Pons (tissue), 1 donor: ENCODE measurements around the gene OR11G2.
"Not testable (repeated sequence)": the region's sequence is repeated elsewhere in the genome, so short reads cannot be mapped to it uniquely, and the experiment has no call there.

Experiments
- DNase-seq: peaks from one replicate; pipeline ENCODE4 v3.0.0-alpha.2; 2016; ENCODE audit warnings: low spot score

The OR11G2 gene, protein sequence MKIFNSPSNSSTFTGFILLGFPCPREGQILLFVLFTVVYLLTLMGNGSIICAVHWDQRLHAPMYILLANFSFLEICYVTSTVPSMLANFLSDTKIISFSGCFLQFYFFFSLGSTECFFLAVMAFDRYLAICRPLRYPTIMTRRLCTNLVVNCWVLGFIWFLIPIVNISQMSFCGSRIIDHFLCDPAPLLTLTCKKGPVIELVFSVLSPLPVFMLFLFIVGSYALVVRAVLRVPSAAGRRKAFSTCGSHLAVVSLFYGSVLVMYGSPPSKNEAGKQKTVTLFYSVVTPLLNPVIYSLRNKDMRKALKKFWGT

DNA sequence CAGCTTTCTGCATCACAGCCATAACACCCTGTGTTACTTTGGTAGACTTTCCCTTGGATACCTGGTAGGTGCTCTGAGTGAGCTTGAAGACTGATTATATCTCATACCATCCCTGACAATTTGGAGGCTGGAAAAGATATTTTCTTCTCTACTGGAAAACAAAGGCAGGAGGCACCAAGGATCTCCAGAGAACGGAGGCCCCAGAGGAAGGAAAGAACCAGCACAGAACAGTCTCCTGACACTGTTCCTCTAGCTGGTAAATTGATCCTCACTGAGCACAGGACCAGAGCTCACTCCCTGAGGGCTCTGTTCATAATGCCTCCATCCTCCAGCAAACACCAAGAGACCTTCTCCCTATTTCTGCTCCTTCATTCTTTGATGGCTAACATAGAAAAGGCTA lies at the start of gene OR11G2:
OR11G2 (plus strand) TSS at position 301 of the 400 bp plus-strand sequence. CDS start 6,542 bp downstream, outside the sequence.
- DNase-seq, result no peak

DNA sequence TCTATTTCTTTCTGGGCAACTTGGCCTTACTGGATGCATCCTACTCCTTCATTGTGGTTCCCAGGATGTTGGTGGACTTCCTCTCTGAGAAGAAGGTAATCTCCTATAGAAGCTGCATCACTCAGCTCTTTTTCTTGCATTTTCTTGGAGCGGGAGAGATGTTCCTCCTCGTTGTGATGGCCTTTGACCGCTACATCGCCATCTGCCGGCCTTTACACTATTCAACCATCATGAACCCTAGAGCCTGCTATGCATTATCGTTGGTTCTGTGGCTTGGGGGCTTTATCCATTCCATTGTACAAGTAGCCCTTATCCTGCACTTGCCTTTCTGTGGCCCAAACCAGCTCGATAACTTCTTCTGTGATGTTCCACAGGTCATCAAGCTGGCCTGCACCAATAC lies 46.8 kb upstream of the OR11G2 start:
- no peak for DNase-seq

DNA sequence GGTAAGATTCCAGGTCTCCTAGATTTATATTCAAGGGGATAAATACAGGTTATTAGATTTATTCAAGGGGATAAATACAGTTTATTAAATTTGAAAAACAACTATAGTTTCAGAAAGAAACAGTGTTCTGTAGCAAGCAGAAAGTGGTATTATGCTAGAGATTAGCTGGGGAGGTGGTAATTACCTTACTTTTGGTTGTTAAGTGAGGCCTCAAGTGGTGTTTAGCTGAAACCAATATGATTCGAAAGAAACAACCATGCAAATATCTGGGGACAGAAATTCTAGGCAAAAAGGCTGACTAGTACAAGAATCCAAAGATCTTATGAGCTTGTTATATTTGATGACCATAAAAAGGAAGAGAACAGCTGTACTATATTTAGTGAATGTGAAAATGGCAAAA lies 45.9 kb upstream of the OR11G2 start:
- no peak for DNase-seq

DNA sequence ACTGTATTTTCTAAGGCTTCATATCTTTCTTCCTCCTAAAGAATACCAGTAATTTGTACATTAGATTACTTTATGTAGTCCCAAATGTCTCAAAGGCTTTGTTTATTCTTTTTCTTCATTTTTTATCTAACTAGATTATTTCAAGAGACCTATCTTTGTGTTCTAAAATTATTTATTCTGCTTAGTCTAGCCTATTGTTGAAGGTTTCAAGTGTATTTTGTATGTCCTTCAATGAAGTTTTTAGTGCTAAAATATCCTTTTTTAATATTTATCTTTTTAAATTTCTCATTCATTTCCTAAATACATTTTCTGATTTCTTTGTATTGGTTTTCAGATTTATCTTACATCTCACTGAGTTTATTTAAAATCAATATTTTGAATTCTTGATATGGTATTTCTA lies 26.2 kb upstream of the OR11G2 start:
- DNase-seq, result no peak

DNA sequence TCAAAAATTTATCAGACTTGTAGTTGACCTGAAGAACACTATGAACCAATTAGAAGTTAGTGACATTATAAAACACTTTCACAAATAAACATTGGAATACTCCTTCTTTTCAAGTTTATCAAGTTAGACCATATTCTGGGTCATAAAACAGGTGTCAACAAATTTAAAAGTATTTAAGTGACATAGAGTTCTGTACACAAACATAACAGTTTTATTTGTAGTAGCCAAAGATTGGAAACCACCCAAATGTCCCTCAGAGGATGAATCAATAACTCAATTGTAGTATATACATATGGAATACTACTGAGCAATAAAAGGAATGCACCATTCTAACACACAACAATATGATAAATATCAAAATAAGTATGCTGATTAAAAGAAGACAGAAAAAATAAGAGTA lies 23.6 kb upstream of the OR11G2 start:
- no peak for DNase-seq

DNA sequence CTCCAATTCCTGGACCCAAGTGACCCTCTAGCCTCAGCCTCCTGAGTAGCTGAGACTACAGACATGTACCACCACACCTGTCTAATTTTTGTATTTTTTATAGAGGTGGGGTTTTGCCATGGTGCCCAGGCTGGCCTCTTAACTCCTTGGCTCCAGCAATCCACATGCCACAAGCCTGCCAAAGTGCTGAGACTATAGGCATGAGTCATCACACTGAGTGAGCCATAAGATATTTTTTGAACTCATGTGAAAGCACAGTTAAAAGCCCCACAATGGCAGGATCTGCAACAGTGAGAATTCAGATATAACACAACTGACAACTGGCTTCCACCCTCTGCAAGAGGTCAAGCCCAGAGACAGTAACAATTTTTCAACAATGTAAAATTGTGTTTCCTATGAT lies 20.8 kb upstream of the OR11G2 start:
- DNase-seq, result not testable (repeated sequence)

DNA sequence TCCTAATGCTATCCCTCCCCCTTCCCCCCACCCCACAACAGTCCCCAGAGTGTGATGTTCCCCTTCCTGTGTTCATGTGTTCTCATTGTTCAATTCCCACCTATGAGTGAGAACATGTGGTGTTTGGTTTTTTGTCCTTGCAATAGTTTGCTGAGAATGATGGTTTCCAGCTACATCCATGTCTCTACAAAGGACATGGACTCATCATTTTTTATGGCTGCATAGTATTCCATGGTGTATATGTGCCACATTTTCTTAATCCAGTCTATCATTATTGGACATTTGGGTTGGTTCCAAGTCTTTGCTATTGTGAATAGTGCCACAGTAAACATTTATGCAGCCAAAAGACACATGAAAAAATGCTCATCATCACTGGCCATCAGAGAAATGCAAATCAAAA lies 16.5 kb upstream of the OR11G2 start:
- not testable (repeated sequence) for DNase-seq

DNA sequence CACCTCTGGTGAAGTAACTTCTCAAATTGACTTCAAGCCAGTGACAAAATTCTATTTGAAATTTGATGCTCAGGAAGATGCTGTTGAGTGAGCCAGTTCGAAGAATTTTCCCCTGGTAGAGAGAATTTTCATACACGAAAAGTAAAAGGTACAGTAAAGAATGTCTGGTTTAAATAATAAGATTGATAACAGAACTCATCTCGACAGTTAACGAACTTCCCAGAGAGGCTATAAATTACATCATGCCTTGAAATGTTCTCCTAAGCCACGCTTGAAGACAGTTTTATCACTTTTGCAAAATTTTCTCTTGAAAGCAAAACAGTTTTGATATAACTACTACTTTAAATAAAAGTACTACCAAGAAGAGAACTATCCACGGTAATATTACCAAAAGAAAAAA lies 14.4 kb upstream of the OR11G2 start:
- DNase-seq, result no peak

DNA sequence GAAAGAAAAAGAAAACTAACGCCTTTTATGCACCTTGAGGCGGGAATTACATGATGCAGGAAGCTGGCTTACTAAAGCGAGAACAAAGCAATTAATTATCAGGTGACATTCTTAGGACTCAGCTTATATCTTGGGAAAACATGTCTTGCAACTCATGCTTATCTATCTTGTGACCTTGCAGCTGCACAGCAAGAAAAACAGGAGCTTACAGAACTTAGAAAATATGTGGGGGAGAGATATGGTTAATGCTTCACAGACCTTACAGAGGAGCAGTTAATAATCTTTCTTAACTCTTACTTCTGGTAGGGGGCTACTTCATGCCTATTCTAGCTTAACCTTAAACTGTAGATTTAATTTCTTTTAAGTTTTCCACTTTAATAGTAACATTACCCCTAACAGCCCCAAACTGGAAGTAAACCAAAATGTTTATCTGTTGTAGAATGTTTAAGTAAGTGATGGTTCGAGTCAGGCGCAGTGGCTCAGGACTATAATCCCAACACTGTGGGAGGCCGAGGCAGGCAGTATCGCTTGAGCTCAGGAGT lies 13.2 kb upstream of the OR11G2 start:
- no peak for DNase-seq

DNA sequence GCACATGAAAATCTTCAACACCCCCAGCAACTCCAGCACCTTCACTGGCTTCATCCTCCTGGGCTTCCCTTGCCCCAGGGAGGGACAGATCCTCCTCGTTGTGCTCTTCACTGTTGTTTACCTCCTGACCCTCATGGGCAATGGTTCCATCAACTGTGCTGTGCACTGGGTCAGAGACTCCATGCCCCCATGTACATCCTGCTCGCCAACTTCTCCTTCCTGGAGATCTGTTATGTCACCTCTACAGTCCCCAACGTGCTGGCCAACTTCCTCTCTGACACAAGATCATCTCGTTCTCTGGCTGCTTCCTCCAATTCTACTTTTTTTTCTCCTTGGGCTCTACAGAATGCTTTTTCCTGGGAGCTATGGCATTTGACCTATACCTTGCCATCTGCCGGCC lies 11.5 kb upstream of the OR11G2 start:
- DNase-seq, result peak; percentile 57

DNA sequence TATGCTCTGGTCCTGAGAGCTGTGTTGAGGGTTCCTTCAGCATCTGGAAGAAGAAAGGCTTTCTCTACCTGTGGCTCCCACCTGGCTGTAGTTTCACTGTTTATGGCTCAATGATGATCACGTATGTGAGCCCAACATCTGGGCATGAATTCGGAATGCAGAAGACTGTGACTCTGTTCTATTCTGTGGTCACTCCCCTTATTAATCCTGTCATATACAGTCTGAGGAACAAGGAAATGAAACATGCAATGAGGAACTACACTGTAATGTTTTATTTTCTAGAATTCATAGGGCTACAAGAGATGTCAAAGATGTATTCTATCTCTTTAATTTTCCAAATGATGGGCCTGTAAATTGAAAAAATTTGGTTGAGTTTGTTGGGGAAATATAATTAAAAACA lies 10.8 kb upstream of the OR11G2 start:
- peak; percentile 48 for DNase-seq

DNA sequence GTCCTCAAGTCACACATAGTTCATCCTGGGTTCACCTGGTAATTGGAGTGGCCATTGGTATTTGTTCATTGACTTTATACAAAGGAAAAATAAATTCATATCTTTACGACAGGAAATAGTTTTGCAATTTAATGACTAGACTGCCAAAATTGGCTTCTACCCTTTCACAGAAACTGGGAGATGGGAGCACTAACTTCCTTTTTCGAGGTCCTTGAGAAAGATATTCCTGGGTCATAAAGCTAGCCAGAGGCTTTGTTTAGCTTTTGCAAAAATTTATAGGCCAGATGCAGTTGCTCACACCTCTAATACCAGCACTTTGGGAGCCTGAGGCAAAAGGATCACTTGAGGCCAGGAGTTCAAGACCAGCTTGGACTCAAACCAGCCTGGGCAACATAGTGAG lies 10.2 kb upstream of the OR11G2 start:
- DNase-seq, result no peak

DNA sequence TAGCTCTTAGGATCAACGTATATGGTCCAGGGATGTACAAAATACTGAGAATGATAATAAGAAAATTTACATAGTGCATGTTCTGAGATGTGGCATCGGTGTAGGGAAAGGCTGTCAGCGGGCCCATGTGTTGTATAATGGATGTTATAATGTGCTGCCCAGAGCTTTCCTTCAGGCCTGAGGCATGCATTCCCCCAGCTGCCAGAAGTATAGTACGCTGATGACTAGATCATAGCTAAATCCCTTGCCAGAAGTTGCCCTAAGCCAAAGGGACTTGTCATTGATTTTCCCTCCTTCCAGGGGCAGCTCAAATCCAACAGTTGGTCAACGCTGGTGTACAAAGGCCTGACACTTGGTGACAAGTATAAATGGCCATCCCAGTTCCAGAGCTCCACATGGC lies 6.5 kb upstream of the OR11G2 start:
- no peak for DNase-seq

DNA sequence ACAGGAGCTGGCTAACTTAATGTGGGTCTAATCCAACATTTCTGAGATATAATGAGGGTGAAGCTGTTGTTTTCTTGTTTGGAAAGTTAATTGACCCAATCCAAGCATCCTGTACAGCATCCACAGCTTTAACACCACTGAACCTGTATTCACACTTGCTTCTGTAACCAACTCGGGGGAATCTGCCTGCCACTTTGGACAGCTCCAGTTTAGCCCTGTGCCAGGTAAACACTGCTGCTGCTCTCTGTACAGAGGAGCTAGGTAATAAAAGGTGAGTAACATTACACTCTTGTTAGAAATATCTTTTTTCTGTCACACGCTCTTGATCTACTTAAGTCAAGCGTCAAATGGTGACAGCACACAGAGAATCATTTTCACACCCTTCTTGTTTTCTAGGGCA lies 700 bp downstream of the OR11G2 start:
- no peak for DNase-seq

DNA sequence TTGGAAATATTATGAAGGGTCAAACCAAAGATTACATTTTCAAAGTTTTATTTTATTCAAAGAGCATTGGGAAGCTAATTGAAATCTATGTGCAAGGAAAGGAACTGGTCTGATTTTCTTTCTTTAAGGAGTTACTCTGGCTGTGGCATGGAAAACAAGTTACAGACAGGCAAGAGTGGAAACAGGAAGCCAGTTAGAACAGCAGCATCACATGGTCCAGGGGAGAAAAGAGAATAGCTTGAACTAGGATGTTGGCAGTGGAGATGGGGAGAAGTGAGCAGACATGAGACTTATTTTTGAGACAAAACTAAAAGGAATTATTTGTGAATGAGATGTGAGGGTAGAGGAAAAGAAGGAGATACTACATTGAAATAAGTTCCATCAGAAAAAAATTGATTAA lies 3.4 kb downstream of the OR11G2 start:
- peak; percentile 72 for DNase-seq

DNA sequence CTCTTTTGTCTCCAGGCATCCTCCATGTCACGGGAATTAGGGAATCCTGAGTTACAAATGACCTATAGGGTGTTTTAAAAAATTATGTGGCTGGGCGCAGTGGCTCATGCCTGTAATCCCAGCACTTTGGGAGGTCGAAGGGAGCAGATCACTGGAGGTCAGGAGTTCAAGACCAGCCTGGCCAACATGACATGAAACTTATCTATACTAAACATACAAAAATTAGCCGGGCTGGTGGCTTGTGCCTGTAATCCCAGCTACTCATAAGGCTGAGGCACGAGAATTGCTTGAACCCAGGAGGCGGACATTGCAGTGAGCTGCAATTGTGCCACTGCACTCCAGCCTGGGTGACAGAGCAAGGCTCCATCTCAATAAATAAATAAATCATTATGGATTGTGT lies 4.5 kb downstream of the OR11G2 start:
- DNase-seq, result not testable (repeated sequence)

DNA sequence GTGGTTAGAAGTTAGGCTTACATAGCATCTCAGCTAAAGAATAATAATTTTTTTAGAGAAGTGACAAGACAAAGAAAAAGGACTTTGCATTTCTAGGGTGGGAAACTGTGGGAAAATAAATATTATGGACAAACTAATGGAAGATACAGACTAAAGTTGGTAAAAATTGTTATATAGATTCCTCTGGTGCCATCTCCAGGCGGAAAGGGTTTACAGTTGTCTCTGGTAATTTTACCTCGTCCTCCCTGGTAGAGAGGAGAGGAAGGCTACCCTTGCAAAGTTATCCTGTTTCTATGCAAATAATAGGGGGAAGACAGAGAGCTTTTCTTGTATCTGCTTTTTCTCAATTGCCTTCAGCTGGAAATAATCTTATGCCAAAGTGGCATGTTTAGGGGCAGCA lies 5.2 kb downstream of the OR11G2 start:
- DNase-seq, result no peak

DNA sequence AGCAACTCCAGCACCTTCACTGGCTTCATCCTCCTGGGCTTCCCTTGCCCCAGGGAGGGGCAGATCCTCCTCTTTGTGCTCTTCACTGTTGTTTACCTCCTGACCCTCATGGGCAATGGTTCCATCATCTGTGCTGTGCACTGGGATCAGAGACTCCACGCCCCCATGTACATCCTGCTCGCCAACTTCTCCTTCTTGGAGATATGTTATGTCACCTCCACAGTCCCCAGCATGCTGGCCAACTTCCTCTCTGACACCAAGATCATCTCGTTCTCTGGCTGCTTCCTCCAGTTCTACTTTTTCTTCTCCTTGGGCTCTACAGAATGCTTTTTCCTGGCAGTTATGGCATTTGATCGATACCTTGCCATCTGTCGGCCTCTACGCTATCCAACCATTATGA lies 6.8 kb downstream of the OR11G2 start:
- peak; percentile 49 for DNase-seq

DNA sequence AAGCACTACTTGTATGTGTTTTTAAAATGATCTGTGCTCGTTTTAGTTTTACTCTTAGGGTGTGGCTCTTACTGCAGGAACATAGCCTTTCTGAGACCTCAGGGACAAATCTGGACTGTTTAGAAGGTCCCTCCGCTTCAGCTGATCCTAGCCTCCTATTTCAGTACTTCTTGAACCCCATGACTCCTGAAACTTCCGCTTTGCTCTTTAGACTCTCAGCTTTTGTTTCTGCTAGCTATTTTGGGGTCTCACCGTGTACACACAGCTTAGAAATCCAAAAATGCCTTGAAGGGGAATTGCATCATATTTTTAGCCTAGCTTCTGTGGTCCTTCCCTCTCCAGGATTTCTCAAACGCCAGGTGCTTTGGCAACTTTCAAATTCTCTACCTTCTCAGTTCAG lies 8.3 kb downstream of the OR11G2 start:
- peak; percentile 66 for DNase-seq

DNA sequence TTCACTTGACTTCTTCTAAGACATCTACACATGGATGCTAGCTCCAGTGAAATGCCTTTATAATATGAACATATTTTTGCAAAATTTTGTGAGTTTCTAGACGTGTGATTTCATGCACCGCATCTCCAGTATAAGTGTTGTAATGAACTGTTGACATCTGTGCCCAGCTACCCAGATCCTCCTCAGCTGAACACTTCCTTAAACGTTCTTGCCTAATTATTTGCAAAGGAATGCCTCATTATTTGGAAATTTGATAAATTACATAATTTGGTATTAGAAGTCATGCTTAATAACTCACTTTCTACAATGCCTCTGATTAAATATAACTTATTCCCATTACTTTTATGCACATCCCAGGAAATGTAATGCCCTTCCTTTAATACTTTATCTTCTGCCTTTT lies 14.0 kb downstream of the OR11G2 start:
- DNase-seq, result no peak

DNA sequence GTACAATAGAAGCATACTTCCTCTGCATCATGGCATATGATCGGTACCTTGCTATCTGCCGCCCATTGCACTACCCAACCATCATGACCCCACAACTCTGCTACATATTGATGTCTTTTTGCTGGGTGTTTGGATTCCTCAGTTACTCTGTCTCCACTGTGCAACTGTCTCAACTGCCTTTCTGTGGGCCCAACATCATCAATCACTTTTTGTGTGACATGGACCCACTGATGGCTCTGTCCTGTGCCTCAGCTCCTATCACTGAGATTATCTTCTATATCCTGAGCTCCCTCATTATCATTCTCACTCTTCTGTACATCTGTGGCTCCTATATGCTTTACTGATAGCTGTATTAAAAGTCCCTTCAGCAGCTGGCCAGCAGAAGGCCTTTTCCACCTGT lies 18.9 kb downstream of the OR11G2 start:
- no peak for DNase-seq

DNA sequence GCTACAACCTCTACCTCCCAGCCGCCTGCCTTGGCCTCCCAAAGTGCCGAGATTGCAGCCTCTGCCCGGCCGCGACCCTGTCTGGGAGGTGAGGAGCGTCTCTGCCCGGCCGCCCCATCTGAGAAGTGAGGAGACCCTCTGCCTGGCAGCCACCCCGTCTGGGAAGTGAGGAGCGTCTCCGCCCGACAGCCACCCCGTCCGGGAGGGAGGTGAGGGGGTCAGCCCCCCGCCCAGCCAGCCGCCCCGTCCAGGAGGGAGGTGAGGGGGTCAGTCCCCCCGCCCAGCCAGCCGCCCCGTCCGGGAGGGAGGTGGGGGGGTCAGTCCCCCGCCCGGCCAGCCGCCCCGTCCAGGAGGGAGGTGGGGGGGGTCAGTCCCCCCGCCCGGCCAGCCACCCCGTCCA lies 21.7 kb downstream of the OR11G2 start:
- DNase-seq, result not testable (repeated sequence)

DNA sequence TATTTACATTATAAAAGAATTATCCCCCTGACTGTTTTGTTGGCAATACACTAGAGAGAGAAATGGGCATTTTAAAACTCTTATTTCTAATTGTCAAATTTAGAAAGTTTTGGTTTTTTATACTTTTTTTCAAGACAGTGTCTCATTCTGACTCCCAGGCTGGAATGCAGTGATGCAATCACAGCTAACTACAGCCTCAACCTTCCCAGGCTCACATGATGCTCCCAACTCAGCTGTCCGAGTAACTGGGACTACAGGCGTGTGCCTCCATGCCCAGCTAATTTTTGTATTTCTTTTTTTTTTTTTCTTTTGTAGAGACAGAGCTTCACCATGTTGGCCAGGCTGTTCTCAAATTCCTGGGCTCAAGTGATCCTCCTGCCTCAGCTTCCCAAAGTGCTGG lies 24.5 kb downstream of the OR11G2 start:
- DNase-seq, result no peak

DNA sequence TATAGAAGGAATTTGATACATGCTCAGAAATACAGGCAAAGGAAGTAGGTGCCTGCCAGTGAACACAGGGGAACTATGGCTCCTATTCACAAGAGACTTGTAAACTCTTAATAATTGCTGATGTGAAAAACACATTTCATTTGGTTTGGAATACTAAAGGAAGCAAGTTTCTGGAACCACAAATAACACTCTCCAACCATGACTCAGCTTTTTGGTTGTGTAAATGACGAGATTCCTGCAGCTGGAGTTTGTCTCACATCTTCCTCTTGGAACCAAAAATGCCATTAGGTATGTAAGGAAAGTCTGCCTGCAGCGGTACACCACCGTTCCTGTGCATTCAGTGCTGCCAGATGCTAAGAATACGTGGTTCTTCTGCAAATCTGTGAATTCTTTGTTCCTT lies 28.3 kb downstream of the OR11G2 start:
- DNase-seq, result no peak
